ENCODE measurements around the gene ANO2.
A peak's percentile ranks its signal among the peaks of the same experiment; 100 is the strongest.
"Not testable (repeated sequence)": the region's sequence is repeated elsewhere in the genome, so short reads cannot be mapped to it uniquely, and the experiment has no call there.

ANO2 gene

DNA sequence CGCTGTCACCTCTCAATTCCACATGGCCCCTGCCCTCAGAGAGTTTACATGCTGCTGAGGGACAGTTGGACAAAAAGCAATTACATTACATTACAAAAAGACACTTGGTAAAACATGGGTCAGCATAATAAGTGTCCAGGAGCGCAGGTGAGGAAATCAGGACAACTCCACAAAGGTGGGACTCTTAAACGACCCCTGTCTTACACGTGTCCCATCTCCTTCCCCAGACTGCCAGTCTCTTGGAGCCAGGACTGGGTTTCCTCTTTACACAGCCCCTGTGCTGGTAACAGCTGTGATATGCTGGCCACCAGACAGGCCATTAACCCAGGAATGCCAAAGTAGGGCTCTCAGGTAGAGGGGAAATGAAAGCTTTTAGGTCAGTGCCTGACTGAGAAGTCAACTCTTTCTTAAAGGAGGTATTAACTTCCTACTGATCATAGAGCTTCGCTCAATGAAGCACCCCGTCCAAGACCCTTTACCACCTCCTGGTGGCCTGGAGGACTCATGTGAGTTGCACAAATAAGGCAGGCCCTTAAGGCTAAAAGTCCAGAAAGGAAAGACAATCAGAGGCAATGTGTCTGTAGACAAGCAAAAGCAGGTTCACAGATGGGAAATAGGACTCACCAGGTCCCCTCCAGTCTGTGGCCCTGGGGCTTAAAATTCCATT lies 55.5 kb downstream of the ANO2 start:
- TF ChIP-seq, protein P1, sequence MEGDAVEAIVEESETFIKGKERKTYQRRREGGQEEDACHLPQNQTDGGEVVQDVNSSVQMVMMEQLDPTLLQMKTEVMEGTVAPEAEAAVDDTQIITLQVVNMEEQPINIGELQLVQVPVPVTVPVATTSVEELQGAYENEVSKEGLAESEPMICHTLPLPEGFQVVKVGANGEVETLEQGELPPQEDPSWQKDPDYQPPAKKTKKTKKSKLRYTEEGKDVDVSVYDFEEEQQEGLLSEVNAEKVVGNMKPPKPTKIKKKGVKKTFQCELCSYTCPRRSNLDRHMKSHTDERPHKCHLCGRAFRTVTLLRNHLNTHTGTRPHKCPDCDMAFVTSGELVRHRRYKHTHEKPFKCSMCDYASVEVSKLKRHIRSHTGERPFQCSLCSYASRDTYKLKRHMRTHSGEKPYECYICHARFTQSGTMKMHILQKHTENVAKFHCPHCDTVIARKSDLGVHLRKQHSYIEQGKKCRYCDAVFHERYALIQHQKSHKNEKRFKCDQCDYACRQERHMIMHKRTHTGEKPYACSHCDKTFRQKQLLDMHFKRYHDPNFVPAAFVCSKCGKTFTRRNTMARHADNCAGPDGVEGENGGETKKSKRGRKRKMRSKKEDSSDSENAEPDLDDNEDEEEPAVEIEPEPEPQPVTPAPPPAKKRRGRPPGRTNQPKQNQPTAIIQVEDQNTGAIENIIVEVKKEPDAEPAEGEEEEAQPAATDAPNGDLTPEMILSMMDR (IDR thresholded peaks at IDR 0.05; ENCODE audit: low read depth, low read length, missing control alignments), result peak; percentile 25
- H3K4me3 ChIP-seq (replicated peaks; ENCODE audit: low read depth, low read length), result no peak overlapping the region
- DNase-seq (ENCODE audit: extremely low read depth, low read depth), result no peak

DNA sequence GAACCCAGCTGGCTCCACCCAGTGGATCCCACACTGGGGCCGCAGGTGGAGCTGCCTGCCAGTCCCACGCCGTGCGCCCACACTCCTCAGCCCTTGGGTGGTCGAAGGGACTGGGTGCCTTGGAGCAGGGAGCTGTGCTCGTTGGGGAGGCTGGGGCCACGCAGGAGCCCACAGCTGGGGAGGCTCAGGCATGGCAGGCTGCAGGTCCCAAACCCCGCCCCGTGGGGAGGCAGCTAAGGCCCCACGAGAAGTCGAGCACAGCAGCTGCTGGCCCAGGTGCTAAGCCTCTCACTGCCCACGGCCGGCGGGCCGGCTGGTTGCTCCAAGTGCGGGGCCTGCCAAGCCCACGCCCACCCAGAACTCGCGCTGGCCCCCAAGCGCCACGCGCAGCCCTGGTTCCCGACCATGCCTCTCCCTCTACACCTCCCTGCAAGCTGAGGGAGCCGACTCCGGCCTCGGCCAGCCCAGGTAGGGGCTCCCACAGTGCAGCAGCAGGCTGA lies 56.2 kb downstream of the ANO2 start:
- H3K4me3 ChIP-seq (replicated peaks; ENCODE audit: low read depth, low read length), result no peak overlapping the region
- TF ChIP-seq, protein P1 (IDR thresholded peaks at IDR 0.05; ENCODE audit: low read depth, low read length, missing control alignments), result no peak
- DNase-seq (ENCODE audit: extremely low read depth, low read depth), result no peak

GRCh38 chr12:5887819-5888218 lies 57.2 kb downstream of the ANO2 start:
- DNase-seq (ENCODE audit: extremely low read depth, low read depth); H3K4me3 ChIP-seq (replicated peaks; ENCODE audit: low read depth, low read length): not testable (repeated sequence)

- no peak for DNase-seq (ENCODE audit: extremely low read depth, low read depth)
- TF ChIP-seq, protein P1 (IDR thresholded peaks at IDR 0.05; ENCODE audit: low read depth, low read length, missing control alignments), result no peak
- no peak overlapping the region for H3K4me3 ChIP-seq (replicated peaks; ENCODE audit: low read depth, low read length)
Observed at GRCh38 chr12:5884866-5885265, 60.2 kb downstream of the ANO2 start.

- TF ChIP-seq, protein P1 (IDR thresholded peaks at IDR 0.05; ENCODE audit: low read depth, low read length, missing control alignments), result no peak
- DNase-seq (ENCODE audit: extremely low read depth, low read depth), result no peak
- H3K4me3 ChIP-seq (replicated peaks; ENCODE audit: low read depth, low read length), result no peak overlapping the region
Observed at GRCh38 chr12:5884285-5884684, 60.8 kb downstream of the ANO2 start.

- TF ChIP-seq, protein P1 (IDR thresholded peaks at IDR 0.05; ENCODE audit: low read depth, low read length, missing control alignments), result no peak
- DNase-seq (ENCODE audit: extremely low read depth, low read depth), result no peak
- H3K4me3 ChIP-seq (replicated peaks; ENCODE audit: low read depth, low read length), result no peak overlapping the region
Observed at GRCh38 chr12:5882511-5883190, 62.4 kb downstream of the ANO2 start.

GRCh38 chr12:5881666-5882065 lies 63.4 kb downstream of the ANO2 start:
- H3K4me3 ChIP-seq (replicated peaks; ENCODE audit: low read depth, low read length), result no peak overlapping the region
- no peak for DNase-seq (ENCODE audit: extremely low read depth, low read depth)
- TF ChIP-seq, protein P1 (IDR thresholded peaks at IDR 0.05; ENCODE audit: low read depth, low read length, missing control alignments), result no peak
